SK-N-SH treated with all-trans-retinoic acid at 6 μM for 48 hours (cell line): ENCODE measurements around the gene MFAP1.
"Not testable (repeated sequence)": the region's sequence is repeated elsewhere in the genome, so short reads cannot be mapped to it uniquely, and the experiment has no call there.

ENCODE experiments used
- ARNTL ChIP-seq: fragments of 450-650 bp; formaldehyde crosslinking; IDR thresholded peaks from 2 replicates; pipeline ENCODE4 v1.5.0; 2020; ENCODE audit warnings: low read depth, mild to moderate bottlenecking, moderate library complexity, borderline replicate concordance
- BACH2 ChIP-seq: fragments of 250-450 bp; sonication (Bioruptor Pico); IDR thresholded peaks from 2 replicates; pipeline ENCODE4 v1.9.0; 2021; ENCODE audit warnings: mild to moderate bottlenecking, borderline replicate concordance
- CSDC2 ChIP-seq: fragments of 250-450 bp; sonication (Bioruptor Pico); IDR thresholded peaks from 2 replicates; pipeline ENCODE4 v1.5.0; 2020; ENCODE audit warnings: mild to moderate bottlenecking, moderate library complexity
- GLIS3 ChIP-seq: fragments of 250-450 bp; sonication (Bioruptor Pico); IDR thresholded peaks from 2 replicates; pipeline ENCODE4 v1.5.0; 2020; ENCODE audit warnings: mild to moderate bottlenecking, moderate library complexity
- PPARA ChIP-seq: fragments of 250-450 bp; sonication (Bioruptor Pico); IDR thresholded peaks from 2 replicates; pipeline ENCODE4 v1.5.0; 2020; ENCODE audit warnings: mild to moderate bottlenecking, borderline replicate concordance
- RARB ChIP-seq: fragments of 250-450 bp; sonication (Bioruptor Pico); IDR thresholded peaks from 2 replicates; pipeline ENCODE4 v1.8.0; 2021; ENCODE audit warnings: mild to moderate bottlenecking, moderate library complexity
- SNAI2 ChIP-seq: fragments of 250-450 bp; sonication (Bioruptor Pico); IDR thresholded peaks from 2 replicates; pipeline ENCODE4 v1.5.0; 2020; ENCODE audit warnings: mild to moderate bottlenecking, moderate library complexity
- TOX ChIP-seq: fragments of 250-450 bp; sonication (Bioruptor Pico); IDR thresholded peaks from 2 replicates; pipeline ENCODE4 v1.8.0; 2021; ENCODE audit warnings: mild to moderate bottlenecking, moderate library complexity, borderline replicate concordance
- ZC3H10 ChIP-seq: fragments of 250-450 bp; sonication (Bioruptor Pico); IDR thresholded peaks from 2 replicates; pipeline ENCODE4 v1.5.1; 2021; ENCODE audit warnings: mild to moderate bottlenecking, moderate library complexity
- ZFP3 ChIP-seq: fragments of 250-450 bp; sonication (Bioruptor Pico); IDR thresholded peaks from 2 replicates; pipeline ENCODE4 v1.5.0; 2020; ENCODE audit warnings: mild to moderate bottlenecking, moderate library complexity
- ZFP30 ChIP-seq: fragments of 450-650 bp; formaldehyde crosslinking; IDR thresholded peaks from 2 replicates; pipeline ENCODE4 v1.5.0; 2022; ENCODE audit warnings: mild to moderate bottlenecking, moderate library complexity
- ZNF8 ChIP-seq: fragments of 450-650 bp; formaldehyde crosslinking; IDR thresholded peaks from 2 replicates; pipeline ENCODE4 v1.5.0; 2020; ENCODE audit warnings: mild to moderate bottlenecking, moderate library complexity
- TF ChIP-seq, protein P1 (sequence below): fragments of 250-450 bp; sonication (Bioruptor Pico); IDR thresholded peaks from 2 replicates; pipeline ENCODE4 v1.5.1; 2020; ENCODE audit warnings: low read depth, mild to moderate bottlenecking, moderate library complexity
- TF ChIP-seq, protein P2 (sequence below): fragments of 250-450 bp; sonication (Bioruptor Pico); IDR thresholded peaks from 2 replicates; pipeline ENCODE4 v1.8.0; 2020; ENCODE audit warnings: mild to moderate bottlenecking, moderate library complexity, borderline replicate concordance

DNA sequence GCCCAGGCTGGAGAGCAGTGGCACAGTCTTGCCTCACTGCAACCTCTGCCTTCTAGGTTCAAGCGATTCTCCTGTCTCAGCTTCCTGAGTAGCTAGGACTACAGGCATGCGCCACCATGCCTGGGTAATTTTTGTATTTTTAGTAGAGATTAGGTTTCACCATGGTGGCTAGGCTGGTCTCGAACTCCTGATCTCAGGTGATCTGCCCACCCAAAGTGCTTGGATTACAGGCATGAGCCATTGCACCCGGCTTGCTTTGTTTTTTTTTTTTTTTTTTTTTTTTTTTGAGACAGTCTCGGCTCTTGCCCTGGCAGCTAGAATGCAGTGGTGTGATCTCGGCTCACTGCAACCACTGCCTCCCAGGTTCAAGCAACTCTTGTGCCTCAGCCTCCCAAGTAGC is 8.0 kb upstream of the MFAP1 start:
- TF ChIP-seq BACH2 (CRISPR knock-in tag); GLIS3 (CRISPR knock-in tag); ZFP30 (CRISPR knock-in tag); ZNF8 (CRISPR knock-in tag); PPARA; ZC3H10; SNAI2 (CRISPR knock-in tag); ARNTL; CSDC2 (CRISPR knock-in tag); ZFP3 (CRISPR knock-in tag); TOX (CRISPR knock-in tag); RARB (CRISPR knock-in tag): not testable (repeated sequence)
- TF ChIP-seq, protein P1, sequence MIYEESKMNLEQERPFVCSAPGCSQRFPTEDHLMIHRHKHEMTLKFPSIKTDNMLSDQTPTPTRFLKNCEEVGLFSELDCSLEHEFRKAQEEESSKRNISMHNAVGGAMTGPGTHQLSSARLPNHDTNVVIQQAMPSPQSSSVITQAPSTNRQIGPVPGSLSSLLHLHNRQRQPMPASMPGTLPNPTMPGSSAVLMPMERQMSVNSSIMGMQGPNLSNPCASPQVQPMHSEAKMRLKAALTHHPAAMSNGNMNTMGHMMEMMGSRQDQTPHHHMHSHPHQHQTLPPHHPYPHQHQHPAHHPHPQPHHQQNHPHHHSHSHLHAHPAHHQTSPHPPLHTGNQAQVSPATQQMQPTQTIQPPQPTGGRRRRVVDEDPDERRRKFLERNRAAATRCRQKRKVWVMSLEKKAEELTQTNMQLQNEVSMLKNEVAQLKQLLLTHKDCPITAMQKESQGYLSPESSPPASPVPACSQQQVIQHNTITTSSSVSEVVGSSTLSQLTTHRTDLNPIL (CRISPR knock-in tag): not testable (repeated sequence)
- TF ChIP-seq, protein P2, sequence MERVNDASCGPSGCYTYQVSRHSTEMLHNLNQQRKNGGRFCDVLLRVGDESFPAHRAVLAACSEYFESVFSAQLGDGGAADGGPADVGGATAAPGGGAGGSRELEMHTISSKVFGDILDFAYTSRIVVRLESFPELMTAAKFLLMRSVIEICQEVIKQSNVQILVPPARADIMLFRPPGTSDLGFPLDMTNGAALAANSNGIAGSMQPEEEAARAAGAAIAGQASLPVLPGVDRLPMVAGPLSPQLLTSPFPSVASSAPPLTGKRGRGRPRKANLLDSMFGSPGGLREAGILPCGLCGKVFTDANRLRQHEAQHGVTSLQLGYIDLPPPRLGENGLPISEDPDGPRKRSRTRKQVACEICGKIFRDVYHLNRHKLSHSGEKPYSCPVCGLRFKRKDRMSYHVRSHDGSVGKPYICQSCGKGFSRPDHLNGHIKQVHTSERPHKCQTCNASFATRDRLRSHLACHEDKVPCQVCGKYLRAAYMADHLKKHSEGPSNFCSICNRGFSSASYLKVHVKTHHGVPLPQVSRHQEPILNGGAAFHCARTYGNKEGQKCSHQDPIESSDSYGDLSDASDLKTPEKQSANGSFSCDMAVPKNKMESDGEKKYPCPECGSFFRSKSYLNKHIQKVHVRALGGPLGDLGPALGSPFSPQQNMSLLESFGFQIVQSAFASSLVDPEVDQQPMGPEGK (CRISPR knock-in tag): not testable (repeated sequence)
